CD4-positive, alpha-beta T cell (primary cell): ENCODE results near the gene PTH2. TPM values are rescaled to one million over a fixed set of nuclear protein-coding genes. Genes with fewer than 3 reads are reported as not detected.

ENCODE experiments used
- ATAC-seq: fragments of 200-7000 bp; cut with Tn5 transposase; one replicate; pipeline ENCODE4 v1.10.0; 2022; ENCODE audit warnings: mild to moderate bottlenecking; ENCODE audit not compliant: poor library complexity
- CTCF ChIA-PET: fragments of 350-600 bp; sonication (Branson Sonifier 250); formaldehyde crosslinking; loops from one replicate; lab custom pipeline; 2021; ENCODE audit warnings: antibody characterized with exemption, inconsistent platforms; lab: Charles Lee
- POLR2A ChIA-PET: fragments of 350-600 bp; sonication (Branson Sonifier 250); formaldehyde crosslinking; loops from one replicate; lab custom pipeline; 2021; ENCODE audit warnings: antibody characterized with exemption, inconsistent platforms; lab: Charles Lee
- DNase-seq, 14 experiments: peaks; one replicate each; pipeline ENCODE4 v3.0.0-alpha.2; 2013 to 2020; ENCODE audit warnings: mixed read lengths in 2 of 14
- H3K27ac ChIP-seq, 2 donors: one replicate each; pipeline versions ENCODE4 v1.5.1 to v1.7.0; 2013; ENCODE audit warnings: low read length in 2 of 2, low read depth in 1 of 2, mild to moderate bottlenecking in 1 of 2
- H3K27me3 ChIP-seq, 2 experiments: 1 replicate in 1 of 2; 2 replicates in 1 of 2; pipeline versions ENCODE4 v1.6.1 to v1.7.0; 2013; ENCODE audit warnings: low read length in 2 of 2, control low read depth in 1 of 2, mild to moderate bottlenecking in 1 of 2, moderate library complexity in 1 of 2; ENCODE audit not compliant: insufficient read depth in 2 of 2, control insufficient read depth in 1 of 2
- H3K36me3 ChIP-seq: one replicate; pipeline ENCODE4 v1.6.1; 2013; ENCODE audit warnings: low read length, control low read depth; ENCODE audit not compliant: insufficient read depth
- H3K4me1 ChIP-seq: one replicate; pipeline ENCODE4 v1.6.1; 2013; ENCODE audit warnings: low read length, control low read depth; ENCODE audit not compliant: insufficient read depth
- H3K4me3 ChIP-seq: one replicate; pipeline ENCODE4 v1.5.1; 2013; ENCODE audit warnings: mild to moderate bottlenecking, low read length, moderate library complexity
- H3K9me3 ChIP-seq, 2 experiments: 1 replicate in 1 of 2; 2 replicates in 1 of 2; pipeline versions ENCODE4 v1.6.1 to v1.7.0; 2013; ENCODE audit warnings: low read length in 2 of 2, mild to moderate bottlenecking in 2 of 2, control low read depth in 1 of 2, moderate library complexity in 1 of 2; ENCODE audit not compliant: control insufficient read depth in 1 of 2, insufficient read depth in 1 of 2
- H3K27ac Mint-ChIP-seq: one replicate; pipeline ENCODE4 v1.8.0; 2020; ENCODE audit warnings: mixed read lengths
- H3K27me3 Mint-ChIP-seq: one replicate; pipeline ENCODE4 v1.8.0; 2021; ENCODE audit warnings: mixed read lengths
- H3K36me3 Mint-ChIP-seq: one replicate; pipeline ENCODE4 v1.8.0; 2021; ENCODE audit warnings: low read depth, mixed read lengths
- H3K4me1 Mint-ChIP-seq: one replicate; pipeline ENCODE4 v1.8.0; 2021; ENCODE audit warnings: low read depth, mixed read lengths
- H3K4me3 Mint-ChIP-seq: one replicate; pipeline ENCODE4 v1.8.0; 2020; ENCODE audit warnings: mild to moderate bottlenecking, mixed read lengths
- H3K9me3 Mint-ChIP-seq: one replicate; pipeline ENCODE4 v1.8.0; 2020; ENCODE audit warnings: mixed read lengths
- intact Hi-C, 2 experiments: fragments of 100-400 bp; cut with DNase I in 1 of 2; cut with micrococcal nuclease in 1 of 2; formaldehyde crosslinking; loops; one replicate each; pipeline versions ENCODE4 v1.15.1 to v1.9.0; 2023 to 2025; cut with DNase I, micrococcal nuclease
- total RNA-seq, 174 experiments: library from RNA in 2 of 174; stranded (reverse) in 2 of 174; gene quantifications; one replicate each; pipeline ENCODE4 v1.2.3 and lab custom pipeline; 2021 to 2026
- TF ChIP-seq, protein P1 (sequence below): fragments of 200-600 bp; IDR thresholded peaks from one replicate; pipeline ENCODE4 v1.8.0; 2022; ENCODE audit warnings: antibody characterized with exemption, mild to moderate bottlenecking

Gene PTH2
- total RNA-seq, 2 experiments from 2014 or later: not detected

DNA sequence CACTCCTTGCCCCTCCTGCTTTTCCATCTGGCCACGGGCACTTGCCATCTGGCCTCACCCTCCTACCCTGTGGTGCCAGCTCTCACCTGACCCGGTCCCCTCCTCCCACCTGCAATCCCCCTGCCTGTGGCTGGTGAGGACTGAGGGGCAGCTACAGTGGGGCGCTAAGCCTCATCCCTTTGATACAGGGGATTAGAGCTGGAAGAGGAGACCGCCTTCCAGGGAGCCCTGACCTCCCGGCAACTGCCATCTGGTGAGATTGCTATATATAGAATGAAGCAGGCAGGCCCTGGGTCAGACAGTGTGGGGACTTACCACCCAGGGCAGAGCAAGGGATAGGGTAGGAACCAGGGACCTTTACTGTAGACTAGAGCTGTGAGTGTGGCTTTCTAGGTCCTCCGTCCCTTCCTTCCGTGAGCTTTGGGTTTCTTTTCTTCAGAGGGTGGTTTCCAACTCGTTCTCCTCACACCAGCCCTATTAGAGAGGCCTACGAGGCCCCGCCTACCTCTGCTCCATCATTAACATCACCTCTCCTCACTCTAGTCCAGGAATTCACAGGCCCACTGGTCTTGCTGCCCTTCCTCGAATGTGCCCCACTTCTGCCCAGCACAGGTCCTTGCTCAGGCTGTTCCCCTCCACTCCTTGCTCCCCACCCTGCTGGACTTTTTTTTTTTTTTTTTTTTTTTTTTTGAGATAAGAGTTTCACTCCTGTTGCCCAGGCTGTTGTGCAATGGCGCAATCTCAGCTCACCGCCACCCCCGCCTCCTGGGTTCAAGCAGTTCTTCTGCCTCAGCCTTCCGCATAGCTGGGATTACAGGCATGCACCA is 27.4 kb downstream of the PTH2 start:
- Mint-ChIP-seq H3K27me3 (no peaks in the 10 kb centered on the region), H3K4me1 (peaks cover 29% of the 10 kb centered on the region), H3K4me3 (no peak overlapping the region), H3K9me3 (no peaks in the 10 kb centered on the region), H3K36me3 (no peaks in the 10 kb centered on the region), H3K27ac (no peak overlapping the region)
- intact Hi-C loops: loop anchor here in 1 of 2 experiments (10.0 kb wide), 1 partner anchor 149 kb away; no protein-coding TSS in a partner anchor
- CTCF ChIA-PET: interaction anchor here (1.3 kb wide), 1 partner anchor 47 kb away, joined by 3 read pairs; no protein-coding TSS in a partner anchor
- H3K4me3 ChIP-seq: no peak overlapping the region
- no peaks in the 10 kb centered on the region for H3K36me3 ChIP-seq
- TF ChIP-seq, protein P1, sequence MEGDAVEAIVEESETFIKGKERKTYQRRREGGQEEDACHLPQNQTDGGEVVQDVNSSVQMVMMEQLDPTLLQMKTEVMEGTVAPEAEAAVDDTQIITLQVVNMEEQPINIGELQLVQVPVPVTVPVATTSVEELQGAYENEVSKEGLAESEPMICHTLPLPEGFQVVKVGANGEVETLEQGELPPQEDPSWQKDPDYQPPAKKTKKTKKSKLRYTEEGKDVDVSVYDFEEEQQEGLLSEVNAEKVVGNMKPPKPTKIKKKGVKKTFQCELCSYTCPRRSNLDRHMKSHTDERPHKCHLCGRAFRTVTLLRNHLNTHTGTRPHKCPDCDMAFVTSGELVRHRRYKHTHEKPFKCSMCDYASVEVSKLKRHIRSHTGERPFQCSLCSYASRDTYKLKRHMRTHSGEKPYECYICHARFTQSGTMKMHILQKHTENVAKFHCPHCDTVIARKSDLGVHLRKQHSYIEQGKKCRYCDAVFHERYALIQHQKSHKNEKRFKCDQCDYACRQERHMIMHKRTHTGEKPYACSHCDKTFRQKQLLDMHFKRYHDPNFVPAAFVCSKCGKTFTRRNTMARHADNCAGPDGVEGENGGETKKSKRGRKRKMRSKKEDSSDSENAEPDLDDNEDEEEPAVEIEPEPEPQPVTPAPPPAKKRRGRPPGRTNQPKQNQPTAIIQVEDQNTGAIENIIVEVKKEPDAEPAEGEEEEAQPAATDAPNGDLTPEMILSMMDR: no peak
- no peak overlapping the region for H3K27ac ChIP-seq
- DNase-seq (no peak), ATAC-seq (no peak)
- H3K4me1 ChIP-seq: peaks cover 37% of the 10 kb centered on the region
- H3K27me3 ChIP-seq: no peaks in the 10 kb centered on the region
- POLR2A ChIA-PET: interaction anchor here (1.1 kb wide), 1 partner anchor 58 kb away, joined by 3 read pairs; no protein-coding TSS in a partner anchor
- no peaks in the 10 kb centered on the region for H3K9me3 ChIP-seq

DNA sequence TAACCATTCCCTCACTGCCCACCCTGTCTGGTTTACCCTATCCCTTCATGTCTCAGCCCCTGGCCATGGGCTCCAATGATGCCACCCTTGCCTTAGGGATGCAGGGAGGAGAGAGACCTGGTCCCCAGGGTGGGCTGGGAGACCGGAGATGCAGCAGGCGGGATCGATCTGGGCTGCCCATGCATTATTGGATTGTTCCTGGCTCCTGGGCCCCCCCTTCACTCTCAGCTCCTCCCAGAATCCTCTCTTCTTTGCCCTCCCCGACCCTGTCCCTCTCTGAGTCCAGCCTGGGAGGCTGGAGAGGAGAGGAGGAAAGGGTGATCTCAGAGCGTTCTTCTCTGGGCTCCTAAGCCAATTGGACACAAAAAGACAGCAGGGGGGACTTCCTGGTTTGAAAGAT is 29.4 kb downstream of the PTH2 start:
- Mint-ChIP-seq H3K9me3 (no peaks in the 10 kb centered on the region), H3K27ac (no peak overlapping the region), H3K36me3 (no peaks in the 10 kb centered on the region), H3K4me3 (no peak overlapping the region), H3K4me1 (peaks cover 25% of the 10 kb centered on the region), H3K27me3 (no peaks in the 10 kb centered on the region)
- no peak overlapping the region for H3K27ac ChIP-seq
- H3K36me3 ChIP-seq: no peaks in the 10 kb centered on the region
- H3K27me3 ChIP-seq: no peaks in the 10 kb centered on the region
- no peak for DNase-seq
- ATAC-seq: no peak
- POLR2A ChIA-PET: no interaction called here
- no peaks in the 10 kb centered on the region for H3K9me3 ChIP-seq
- no peak overlapping the region for H3K4me3 ChIP-seq
- TF ChIP-seq, protein P1: no peak
- peaks cover 30% of the 10 kb centered on the region for H3K4me1 ChIP-seq
- intact Hi-C loops: loop anchor here (2.0 to 10.0 kb wide), 4 partner anchors 151 to 283 kb away; partner anchors contain the start of gene PRMT1 (in 1 of the 2)
- CTCF ChIA-PET: interaction anchor here (1.4 kb wide), 1 partner anchor 49 kb away, joined by 5 read pairs; no protein-coding TSS in a partner anchor

DNA sequence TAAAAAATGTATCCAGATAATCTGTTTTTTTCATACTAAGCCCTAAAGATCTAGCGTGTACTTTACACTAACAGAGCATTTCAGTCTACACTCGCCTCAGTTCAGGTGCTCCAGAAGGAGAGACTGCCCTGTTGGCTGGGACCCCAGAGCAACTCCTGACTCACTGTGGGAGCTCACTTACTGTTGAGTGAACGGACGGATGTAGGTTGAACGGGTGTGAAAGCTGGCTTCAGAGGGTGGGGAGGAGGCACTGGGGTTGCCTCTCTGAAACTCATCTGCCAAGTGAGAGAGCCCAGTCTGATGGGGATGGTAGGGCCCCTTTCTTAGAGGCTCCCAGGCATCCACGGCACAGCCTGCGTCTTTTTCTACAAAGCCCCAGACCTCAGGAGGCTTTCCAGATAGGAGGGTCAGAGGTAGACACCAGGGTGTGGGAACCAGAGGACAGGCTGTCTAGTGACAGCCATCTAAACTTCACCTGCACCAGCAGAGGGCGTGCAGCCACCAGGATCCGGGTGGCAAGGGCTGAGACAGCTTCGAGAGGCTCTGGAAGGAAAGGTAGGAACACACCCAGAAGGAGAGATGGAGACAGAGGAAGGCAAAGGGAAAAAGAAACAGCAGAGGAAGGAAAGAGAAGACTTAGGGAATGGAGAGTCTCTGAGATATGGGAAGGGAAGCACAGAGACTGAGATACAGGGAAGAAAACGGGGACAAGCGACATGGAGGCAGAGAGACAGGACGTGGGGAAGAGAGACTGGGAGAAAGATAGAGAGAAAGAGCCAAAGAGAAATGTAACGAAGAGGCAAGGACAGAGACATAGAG is 31.5 kb downstream of the PTH2 start:
- no peak overlapping the region for H3K4me3 Mint-ChIP-seq
- Histone ChIP-seq H3K27ac (no peak overlapping the region), H3K36me3 (no peaks in the 10 kb centered on the region), H3K4me3 (no peak overlapping the region), H3K4me1 (peaks cover 23% of the 10 kb centered on the region), H3K27me3 (no peaks in the 10 kb centered on the region), H3K9me3 (no peaks in the 10 kb centered on the region)
- DNase-seq: peak; percentile 67 to 89 (median 76)
- peaks cover 19% of the 10 kb centered on the region for H3K4me1 Mint-ChIP-seq
- TF ChIP-seq, protein P1: peak; percentile 95
- H3K27me3 Mint-ChIP-seq: no peaks in the 10 kb centered on the region
- ATAC-seq: peak; percentile 76
- intact Hi-C loops: loop anchor here (1.0 to 10.0 kb wide), 9 partner anchors 30 to 289 kb away; partner anchors contain the start of gene PRMT1 (in 1 of the 2)
- ChIA-PET POLR2A (interaction anchor here (0.6 to 1.3 kb wide), 8 partner anchors 33 to 104 kb away, joined by 3 to 4 read pairs (median 4); partner anchors contain the start of genes ALDH16A1, CD37, GFY and PIH1D1), CTCF (interaction anchor here (0.7 to 2.5 kb wide), 14 partner anchors 15 to 289 kb away, joined by 3 to 17 read pairs (median 4); no protein-coding TSS in a partner anchor)
- H3K36me3 Mint-ChIP-seq: no peaks in the 10 kb centered on the region
- H3K27ac Mint-ChIP-seq: no peak overlapping the region
- H3K9me3 Mint-ChIP-seq: no peaks in the 10 kb centered on the region
